Spleen (tissue), 11 donors: ENCODE results near the gene CDADC1. TPM values are rescaled to one million over a fixed set of nuclear protein-coding genes. Genes with fewer than 3 reads are reported as not detected.

Experiments used
- DNase-seq: peaks from one replicate; pipeline ENCODE4 v3.0.0-alpha.2; 2020
- H3K27ac ChIP-seq, 8 donors: fragments of 200-600 bp; sonication (generic) in 7 of 8; 1 replicate in 4 of 8; 2 replicates in 4 of 8; pipeline versions ENCODE4 v1.5.0 to v1.8.0; 2016 to 2021; ENCODE audit warnings: inconsistent platforms in 4 of 8, mild to moderate bottlenecking in 4 of 8, moderate library complexity in 1 of 8
- H3K27me3 ChIP-seq, 7 donors: fragments of 200-600 bp; sonication (generic) in 6 of 7; replicated peaks in 1 of 7; 1 replicate in 4 of 7; 2 replicates in 3 of 7; pipeline versions ENCODE4 v1.5.0 to v1.8.0; 2016 to 2021; ENCODE audit warnings: inconsistent platforms in 3 of 7, mild to moderate bottlenecking in 1 of 7
- H3K36me3 ChIP-seq, 6 donors: fragments of 200-600 bp; sonication (generic) in 5 of 6; 1 replicate in 4 of 6; 2 replicates in 2 of 6; pipeline versions ENCODE4 v1.5.0 to v1.8.0; 2016 to 2021; ENCODE audit warnings: inconsistent platforms in 2 of 6
- H3K4me1 ChIP-seq, 6 donors: fragments of 200-600 bp; sonication (generic) in 5 of 6; 1 replicate in 3 of 6; 2 replicates in 3 of 6; pipeline versions ENCODE4 v1.5.0 to v1.8.0; 2016 to 2021; ENCODE audit warnings: inconsistent platforms in 3 of 6
- H3K4me3 ChIP-seq, 8 donors: fragments of 200-600 bp; sonication (generic) in 7 of 8; 1 replicate in 4 of 8; 2 replicates in 4 of 8; pipeline versions ENCODE4 v1.5.0 to v1.8.0; 2016 to 2021; ENCODE audit warnings: inconsistent platforms in 4 of 8, mild to moderate bottlenecking in 4 of 8, moderate library complexity in 2 of 8
- H3K9me3 ChIP-seq, 8 donors: fragments of 200-600 bp; sonication (generic) in 7 of 8; 1 replicate in 4 of 8; 2 replicates in 4 of 8; pipeline versions ENCODE4 v1.5.0 to v1.8.0; 2016 to 2021; ENCODE audit warnings: inconsistent platforms in 4 of 8
- CTCF ChIP-seq, 11 experiments: fragments of 200-600 bp in 7 of 11; fragments of 450-650 bp in 4 of 11; sonication (generic) in 4 of 11; IDR thresholded peaks in 8 of 11; conservative IDR thresholded peaks in 3 of 11; 1 replicate in 7 of 11; 2 replicates in 4 of 11; pipeline versions ENCODE4 v1.4.0 to v1.8.0; 2016 to 2021; ENCODE audit warnings: antibody characterized with exemption in 11 of 11, inconsistent platforms in 4 of 11, mild to moderate bottlenecking in 1 of 11
- POLR2A ChIP-seq, 3 donors: fragments of 450-650 bp; IDR thresholded peaks; one replicate each; pipeline ENCODE4 v1.5.1; 2017; ENCODE audit warnings: antibody characterized with exemption in 3 of 3, mild to moderate bottlenecking in 1 of 3
- POLR2AphosphoS5 ChIP-seq, 3 donors: sonication (generic); formaldehyde crosslinking; IDR thresholded peaks; one replicate each; pipeline ENCODE4 v1.5.1; 2017; ENCODE audit warnings: antibody characterized with exemption in 3 of 3
- WGBS, 5 donors: extraction: QIAGEN DNeasy Blood & Tissue Kit in 3 of 5; methylation state at CpG; one replicate each; pipeline versions ENCODE4 v1.1.5 to v1.1.7; 2013 to 2018; 5-methylcytosine and 5-hydroxymethylcytosine counted together
- intact Hi-C: fragments of 100-400 bp; cut with DNase I; formaldehyde crosslinking; loops from one replicate; pipeline ENCODE4 v1.15.0; 2023; ENCODE audit warnings: low total_unique reads
- polyA plus RNA-seq, 3 donors: library from polyadenylated mRNA; stranded (reverse); fragments of 200-250 nt; gene quantifications; one replicate each; pipeline ENCODE4 v1.2.1, GENCODE V29; 2013
- total RNA-seq, 7 donors: library from RNA; depleted of rRNA in 3 of 7; stranded (reverse); fragments of >200 nt in 3 of 7; fragmentation: NEBNext Ultra II Directional in 4 of 7; extraction: Animal tissue kit (Norgen Biotek cat#: 25700) in 4 of 7; gene quantifications; one replicate each; pipeline versions ENCODE4 v1.1.0 to v1.2.1, GENCODE V29; 2016 to 2021
- donor health status: healthy with polysubstance abuse.
- donor health status: DM: no; HTN: no; CAD: no; lungs with moderate emphysema.
- donor health status: DM: no; HTN: no; CAD: no.
- donor health status: Bipolar disorder and iron deficiency.
- donor health status: healthy.
- donor health status: DM: no; HTN: no; CAD: no.
- donor health status: DM: yes; HTN: yes; CAD: no.

CDADC1 gene
- total and polyA plus RNA-seq, 10 donors: 3.3 to 15.5 (median 10.8) TPM

DNA sequence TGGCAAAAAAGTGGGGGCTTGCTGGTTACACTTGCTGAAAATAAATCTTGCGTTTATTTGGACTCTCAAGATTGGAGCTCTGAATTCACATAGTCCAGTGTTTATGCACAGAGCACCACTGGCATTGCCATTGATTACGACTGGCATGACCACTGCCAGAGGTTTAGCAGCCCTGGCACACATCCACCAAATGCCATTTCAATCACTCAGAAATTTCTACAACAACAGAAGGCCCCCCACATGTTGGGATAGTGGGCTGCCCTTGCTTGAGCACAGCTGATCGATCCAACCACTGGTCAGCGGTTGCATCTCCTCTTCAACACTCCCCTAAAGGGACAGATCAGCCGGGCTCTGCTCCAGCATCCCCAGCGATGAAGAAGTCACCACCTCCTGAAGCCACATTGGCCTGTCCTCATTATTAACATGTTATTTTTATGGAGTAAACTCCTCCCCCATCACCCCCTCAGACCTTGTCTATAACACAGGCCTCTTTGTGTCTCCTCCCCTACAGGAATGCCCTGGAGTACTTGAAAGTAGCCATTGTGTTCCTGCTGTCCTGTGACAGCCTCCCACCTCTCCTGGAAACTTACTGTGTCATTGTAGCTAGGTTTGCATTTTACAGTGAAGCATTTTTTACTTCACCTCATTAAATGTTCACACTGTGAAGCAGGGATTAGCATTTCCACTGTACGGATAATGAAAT, 51.3 kb downstream of the CDADC1 start:
- Histone ChIP-seq H3K36me3 (peaks cover 0 to 50% (median 0%) of the 10 kb centered on the region in 6 donors), H3K9me3 (no peaks in the 10 kb centered on the region), H3K27me3 (no peaks in the 10 kb centered on the region), H3K4me3 (no peak overlapping the region), H3K4me1 (peaks cover 0 to 30% (median 19%) of the 10 kb centered on the region in 6 donors), H3K27ac (no peak overlapping the region)
- TF ChIP-seq POLR2AphosphoS5 (IDR thresholded peaks at IDR 0.05): no peak
- TF ChIP-seq POLR2A (IDR thresholded peaks at IDR 0.05): no peak
- TF ChIP-seq CTCF (IDR thresholded peaks at IDR 0.05 in 8 of 11, conservative IDR thresholded peaks at IDR 0.05 in 3 of 11): no peak
- DNase-seq: no peak
- 91 to 97% (median 94%) methylated on average over 7 of the region's 7 CpGs for WGBS, 5 donors
- intact Hi-C loops: no loop called here

DNA sequence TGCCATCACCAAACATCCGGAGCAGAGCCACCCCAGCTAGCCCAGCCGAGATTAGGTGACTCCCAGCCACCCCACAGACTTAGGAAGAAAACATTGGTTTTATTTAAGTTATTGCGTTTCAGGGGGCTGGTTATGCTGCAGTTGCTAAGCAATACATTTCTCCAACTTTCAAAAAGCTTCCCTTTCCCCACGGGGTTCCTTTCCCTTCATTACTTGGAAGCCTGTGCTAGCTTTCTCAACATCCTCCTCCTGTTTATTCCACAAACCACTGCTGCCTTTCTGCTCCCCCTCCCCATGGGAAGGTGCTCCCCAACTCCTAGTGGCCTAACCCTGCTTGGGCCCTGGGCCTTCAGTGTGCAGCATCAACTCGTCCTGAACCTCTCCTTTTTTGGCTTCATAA, 52.6 kb downstream of the CDADC1 start:
- no peak overlapping the region for H3K4me3 ChIP-seq
- H3K27ac ChIP-seq: no peak overlapping the region
- no peak for DNase-seq
- H3K4me1 ChIP-seq: peaks cover 0 to 36% (median 24%) of the 10 kb centered on the region in 6 donors
- WGBS, 5 donors: 61 to 83% (median 70%) methylated on average over 5 of the region's 5 CpGs
- peaks cover 0 to 38% (median 0%) of the 10 kb centered on the region in 6 donors for H3K36me3 ChIP-seq
- no peaks in the 10 kb centered on the region for H3K9me3 ChIP-seq
- intact Hi-C loops: loop anchor here (5.0 kb wide), 2 partner anchors 147 to 307 kb away; no protein-coding TSS in a partner anchor
- TF ChIP-seq CTCF (IDR thresholded peaks at IDR 0.05 in 8 of 11, conservative IDR thresholded peaks at IDR 0.05 in 3 of 11) (no peak), POLR2AphosphoS5 (IDR thresholded peaks at IDR 0.05) (no peak)
- no peaks in the 10 kb centered on the region for H3K27me3 ChIP-seq

GRCh38 chr13:49300739-49301589, 53.2 kb downstream of the CDADC1 start:
- H3K9me3 ChIP-seq: no peaks in the 10 kb centered on the region
- TF ChIP-seq CTCF (IDR thresholded peaks at IDR 0.05 in 8 of 11, conservative IDR thresholded peaks at IDR 0.05 in 3 of 11) (peak; percentile 73 to 95 (median 86)), POLR2AphosphoS5 (IDR thresholded peaks at IDR 0.05) (peak in 1 of 3 donors; percentile 39), POLR2A (IDR thresholded peaks at IDR 0.05) (no peak)
- DNase-seq: peak; percentile 82
- H3K4me1 ChIP-seq: peaks cover 0 to 36% (median 24%) of the 10 kb centered on the region in 6 donors
- peak overlapping the region in 5 of 8 donors; percentile 39 to 69 (median 48) for H3K27ac ChIP-seq
- intact Hi-C loops: loop anchor here (5.0 kb wide), 2 partner anchors 146 to 306 kb away; no protein-coding TSS in a partner anchor
- no peaks in the 10 kb centered on the region for H3K27me3 ChIP-seq
- WGBS, 5 donors: 45 to 52% (median 48%) methylated on average over 20 of the region's 20 CpGs
- peak overlapping the region in 4 of 8 donors; percentile 9 to 60 (median 22) for H3K4me3 ChIP-seq
- H3K36me3 ChIP-seq: peaks cover 0 to 31% (median 0%) of the 10 kb centered on the region in 6 donors
